Measurements from ENCODE around the gene HNF4A. TPM values are rescaled to one million over a fixed set of nuclear protein-coding genes. Genes with fewer than 3 reads are reported as not detected.

HNF4A gene
- total and polyA plus RNA-seq, 2 of the 13 experiments (the other 11 are each of a cell fraction or from before 2014, with no cell fraction given): 80.9 to 169 TPM

DNA sequence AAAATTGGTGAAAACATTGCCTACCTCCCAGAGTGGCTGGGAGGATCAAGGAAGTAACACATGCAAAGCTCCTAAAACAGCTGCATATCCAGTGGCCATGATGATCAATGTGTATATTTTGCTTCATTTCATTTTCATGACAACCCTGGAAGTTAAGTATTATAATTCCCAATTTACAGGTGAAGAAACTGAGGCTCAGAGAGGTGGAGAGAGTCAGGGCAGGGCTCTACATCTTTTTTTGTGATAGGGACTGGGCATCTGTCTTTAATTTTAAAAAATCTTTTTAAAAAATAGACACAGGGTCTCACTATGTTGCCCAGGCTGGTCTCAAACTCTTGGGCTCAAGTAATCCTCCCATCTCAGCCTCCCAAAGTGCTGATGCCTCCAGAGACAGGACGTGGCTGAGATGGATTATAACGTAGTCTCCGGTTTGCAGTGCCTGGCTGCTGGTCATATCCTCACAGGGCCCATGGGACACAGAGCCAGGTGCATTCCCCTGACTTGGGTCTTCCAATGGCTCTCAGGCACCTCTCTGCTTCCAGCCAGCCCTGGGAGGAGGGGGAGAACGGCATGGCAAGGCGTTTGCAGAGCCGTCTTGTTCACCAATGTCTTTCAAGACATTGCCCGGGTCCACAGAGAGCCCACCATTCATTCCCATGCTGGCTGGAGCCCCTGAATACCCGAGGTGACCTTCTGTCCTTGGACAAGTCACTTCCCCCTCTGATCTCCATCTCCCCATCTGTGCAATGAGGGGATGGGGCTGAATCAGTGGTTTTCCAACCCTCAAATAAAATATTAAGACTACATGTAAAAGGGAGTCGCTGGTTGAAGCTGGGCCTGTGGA, 38.3 kb downstream of the HNF4A start (continued):
- TF ChIP-seq, protein P1, sequence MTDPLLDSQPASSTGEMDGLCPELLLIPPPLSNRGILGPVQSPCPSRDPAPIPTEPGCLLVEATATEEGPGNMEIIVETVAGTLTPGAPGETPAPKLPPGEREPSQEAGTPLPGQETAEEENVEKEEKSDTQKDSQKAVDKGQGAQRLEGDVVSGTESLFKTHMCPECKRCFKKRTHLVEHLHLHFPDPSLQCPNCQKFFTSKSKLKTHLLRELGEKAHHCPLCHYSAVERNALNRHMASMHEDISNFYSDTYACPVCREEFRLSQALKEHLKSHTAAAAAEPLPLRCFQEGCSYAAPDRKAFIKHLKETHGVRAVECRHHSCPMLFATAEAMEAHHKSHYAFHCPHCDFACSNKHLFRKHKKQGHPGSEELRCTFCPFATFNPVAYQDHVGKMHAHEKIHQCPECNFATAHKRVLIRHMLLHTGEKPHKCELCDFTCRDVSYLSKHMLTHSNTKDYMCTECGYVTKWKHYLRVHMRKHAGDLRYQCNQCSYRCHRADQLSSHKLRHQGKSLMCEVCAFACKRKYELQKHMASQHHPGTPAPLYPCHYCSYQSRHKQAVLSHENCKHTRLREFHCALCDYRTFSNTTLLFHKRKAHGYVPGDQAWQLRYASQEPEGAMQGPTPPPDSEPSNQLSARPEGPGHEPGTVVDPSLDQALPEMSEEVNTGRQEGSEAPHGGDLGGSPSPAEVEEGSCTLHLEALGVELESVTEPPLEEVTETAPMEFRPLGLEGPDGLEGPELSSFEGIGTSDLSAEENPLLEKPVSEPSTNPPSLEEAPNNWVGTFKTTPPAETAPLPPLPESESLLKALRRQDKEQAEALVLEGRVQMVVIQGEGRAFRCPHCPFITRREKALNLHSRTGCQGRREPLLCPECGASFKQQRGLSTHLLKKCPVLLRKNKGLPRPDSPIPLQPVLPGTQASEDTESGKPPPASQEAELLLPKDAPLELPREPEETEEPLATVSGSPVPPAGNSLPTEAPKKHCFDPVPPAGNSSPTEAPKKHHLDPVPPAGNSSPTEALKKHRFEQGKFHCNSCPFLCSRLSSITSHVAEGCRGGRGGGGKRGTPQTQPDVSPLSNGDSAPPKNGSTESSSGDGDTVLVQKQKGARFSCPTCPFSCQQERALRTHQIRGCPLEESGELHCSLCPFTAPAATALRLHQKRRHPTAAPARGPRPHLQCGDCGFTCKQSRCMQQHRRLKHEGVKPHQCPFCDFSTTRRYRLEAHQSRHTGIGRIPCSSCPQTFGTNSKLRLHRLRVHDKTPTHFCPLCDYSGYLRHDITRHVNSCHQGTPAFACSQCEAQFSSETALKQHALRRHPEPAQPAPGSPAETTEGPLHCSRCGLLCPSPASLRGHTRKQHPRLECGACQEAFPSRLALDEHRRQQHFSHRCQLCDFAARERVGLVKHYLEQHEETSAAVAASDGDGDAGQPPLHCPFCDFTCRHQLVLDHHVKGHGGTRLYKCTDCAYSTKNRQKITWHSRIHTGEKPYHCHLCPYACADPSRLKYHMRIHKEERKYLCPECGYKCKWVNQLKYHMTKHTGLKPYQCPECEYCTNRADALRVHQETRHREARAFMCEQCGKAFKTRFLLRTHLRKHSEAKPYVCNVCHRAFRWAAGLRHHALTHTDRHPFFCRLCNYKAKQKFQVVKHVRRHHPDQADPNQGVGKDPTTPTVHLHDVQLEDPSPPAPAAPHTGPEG (CRISPR knock-in tag; IDR thresholded peaks at IDR 0.05): no peak; the same call in 1 of the 2 replicates
- peak; percentile 96; the same call in 1 of the 2 replicates for TF ChIP-seq ZBTB8A (CRISPR knock-in tag; IDR thresholded peaks at IDR 0.05; ENCODE audit: borderline replicate concordance, low read depth)
- TF ChIP-seq ZNF10 (CRISPR knock-in tag; IDR thresholded peaks at IDR 0.05; ENCODE audit: borderline replicate concordance, low read depth): no peak
- no peak for TF ChIP-seq CCAR2 (optimal IDR thresholded peaks at IDR 0.05; ENCODE audit: low read depth, low read length)
- no peak for TF ChIP-seq ZNF841 (CRISPR knock-in tag; IDR thresholded peaks at IDR 0.05; ENCODE audit: borderline replicate concordance)
- TF ChIP-seq EP300 (IDR thresholded peaks at IDR 0.05; ENCODE audit: low read depth in 2 of 2, low read length in 2 of 2): no peak
- no peak for TF ChIP-seq EP300 (CRISPR knock-in tag; IDR thresholded peaks at IDR 0.05; ENCODE audit: borderline replicate concordance)
- TF ChIP-seq, protein P2, sequence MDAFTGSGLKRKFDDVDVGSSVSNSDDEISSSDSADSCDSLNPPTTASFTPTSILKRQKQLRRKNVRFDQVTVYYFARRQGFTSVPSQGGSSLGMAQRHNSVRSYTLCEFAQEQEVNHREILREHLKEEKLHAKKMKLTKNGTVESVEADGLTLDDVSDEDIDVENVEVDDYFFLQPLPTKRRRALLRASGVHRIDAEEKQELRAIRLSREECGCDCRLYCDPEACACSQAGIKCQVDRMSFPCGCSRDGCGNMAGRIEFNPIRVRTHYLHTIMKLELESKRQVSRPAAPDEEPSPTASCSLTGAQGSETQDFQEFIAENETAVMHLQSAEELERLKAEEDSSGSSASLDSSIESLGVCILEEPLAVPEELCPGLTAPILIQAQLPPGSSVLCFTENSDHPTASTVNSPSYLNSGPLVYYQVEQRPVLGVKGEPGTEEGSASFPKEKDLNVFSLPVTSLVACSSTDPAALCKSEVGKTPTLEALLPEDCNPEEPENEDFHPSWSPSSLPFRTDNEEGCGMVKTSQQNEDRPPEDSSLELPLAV (CRISPR knock-in tag; conservative IDR thresholded peaks at IDR 0.05; ENCODE audit: low read depth): 0 out of 2 replicates have a peak, but pooled peaks have one; percentile 73
- no peak; the same call in 1 of the 2 replicates for TF ChIP-seq ZNF569 (CRISPR knock-in tag; IDR thresholded peaks at IDR 0.05; ENCODE audit: borderline replicate concordance)
- TF ChIP-seq MAFK (conservative IDR thresholded peaks at IDR 0.05 in 1 of 2, IDR thresholded peaks at IDR 0.05 in 1 of 2; ENCODE audit: low read length in 2 of 2): no peak
- no peak for TF ChIP-seq ZNF652 (CRISPR knock-in tag; IDR thresholded peaks at IDR 0.05; ENCODE audit: borderline replicate concordance, low read depth)
- TF ChIP-seq PHB2 (IDR thresholded peaks at IDR 0.05; ENCODE audit: partially characterized antibody): no peak
- no peak for TF ChIP-seq MAF1 (CRISPR knock-in tag; IDR thresholded peaks at IDR 0.05; ENCODE audit: borderline replicate concordance)
- TF ChIP-seq, protein P3, sequence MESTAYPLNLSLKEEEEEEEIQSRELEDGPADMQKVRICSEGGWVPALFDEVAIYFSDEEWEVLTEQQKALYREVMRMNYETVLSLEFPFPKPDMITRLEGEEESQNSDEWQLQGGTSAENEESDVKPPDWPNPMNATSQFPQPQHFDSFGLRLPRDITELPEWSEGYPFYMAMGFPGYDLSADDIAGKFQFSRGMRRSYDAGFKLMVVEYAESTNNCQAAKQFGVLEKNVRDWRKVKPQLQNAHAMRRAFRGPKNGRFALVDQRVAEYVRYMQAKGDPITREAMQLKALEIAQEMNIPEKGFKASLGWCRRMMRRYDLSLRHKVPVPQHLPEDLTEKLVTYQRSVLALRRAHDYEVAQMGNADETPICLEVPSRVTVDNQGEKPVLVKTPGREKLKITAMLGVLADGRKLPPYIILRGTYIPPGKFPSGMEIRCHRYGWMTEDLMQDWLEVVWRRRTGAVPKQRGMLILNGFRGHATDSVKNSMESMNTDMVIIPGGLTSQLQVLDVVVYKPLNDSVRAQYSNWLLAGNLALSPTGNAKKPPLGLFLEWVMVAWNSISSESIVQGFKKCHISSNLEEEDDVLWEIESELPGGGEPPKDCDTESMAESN (CRISPR knock-in tag; conservative IDR thresholded peaks at IDR 0.05): no peak
- TF ChIP-seq RBM39 (IDR thresholded peaks at IDR 0.05; ENCODE audit: low read depth, low read length, poor library complexity, severe bottlenecking): no peak
- no peak; the same call in 1 of the 2 replicates for TF ChIP-seq MYNN (CRISPR knock-in tag; IDR thresholded peaks at IDR 0.05; ENCODE audit: low read depth)
- TF ChIP-seq SYNCRIP (IDR thresholded peaks at IDR 0.05; ENCODE audit: insufficient read depth, low read depth, low read length): no peak
- no peak for TF ChIP-seq ZNF510 (CRISPR knock-in tag; IDR thresholded peaks at IDR 0.05; ENCODE audit: low read depth)
- no peak for TF ChIP-seq KLF13 (CRISPR knock-in tag; IDR thresholded peaks at IDR 0.05)
